CD4-positive, alpha-beta T cell treated with Interleukin-15 for 4 hours (primary cell): ENCODE data around the gene REG1B.

ENCODE experiments used
- DNase-seq: peaks from one replicate; pipeline ENCODE4 v3.0.0-alpha.2; 2020; ENCODE audit warnings: low spot score

The REG1B gene

GRCh38 chr2:79087785-79088364 is at the start of gene REG1B:
TSS of gene REG1B (minus strand) at chr2:79087993. CDS start at chr2:79087612, 381 bp downstream.
- no peak for DNase-seq

DNA sequence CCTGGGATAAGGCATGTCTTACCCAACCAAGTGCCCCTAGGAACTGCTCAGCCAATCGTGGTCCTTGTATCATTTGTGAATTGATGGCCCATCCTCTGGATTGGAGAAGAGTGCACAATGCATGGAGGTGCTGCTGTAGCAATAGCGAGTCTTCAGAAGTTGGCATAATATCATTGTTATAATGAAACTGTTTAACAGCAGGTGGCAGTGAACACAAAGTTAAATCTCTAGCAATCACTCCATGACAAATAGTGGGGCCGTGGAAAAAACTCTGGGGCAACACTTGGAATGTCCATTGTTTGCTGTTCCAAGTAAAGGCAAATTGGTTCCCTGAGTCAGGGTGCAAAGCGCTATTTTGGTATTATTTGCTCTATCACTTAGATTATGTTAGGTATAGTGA is 43.9 kb upstream of the REG1B start:
- DNase-seq, result no peak

GRCh38 chr2:79129804-79130203 is 42.0 kb upstream of the REG1B start:
- no peak for DNase-seq

DNA sequence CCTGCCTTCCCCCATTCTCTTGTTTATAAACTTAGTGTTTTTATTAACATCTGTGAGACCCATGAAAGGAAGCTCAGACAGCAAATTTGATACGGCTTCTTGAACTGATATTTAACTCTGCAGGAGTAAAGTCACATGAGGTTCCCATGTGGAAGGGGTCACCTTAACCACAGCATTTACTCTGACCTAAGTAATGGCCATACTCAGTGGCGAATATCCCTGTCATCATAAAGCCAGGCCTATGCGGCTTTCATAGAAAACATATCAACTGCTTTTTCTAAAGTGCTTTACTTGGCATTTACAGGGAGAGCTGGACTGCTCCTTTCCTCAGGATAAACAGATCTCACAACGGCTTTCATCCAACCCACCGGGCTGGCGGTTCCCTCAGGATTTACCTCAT is 41.5 kb upstream of the REG1B start:
- no peak for DNase-seq

DNA sequence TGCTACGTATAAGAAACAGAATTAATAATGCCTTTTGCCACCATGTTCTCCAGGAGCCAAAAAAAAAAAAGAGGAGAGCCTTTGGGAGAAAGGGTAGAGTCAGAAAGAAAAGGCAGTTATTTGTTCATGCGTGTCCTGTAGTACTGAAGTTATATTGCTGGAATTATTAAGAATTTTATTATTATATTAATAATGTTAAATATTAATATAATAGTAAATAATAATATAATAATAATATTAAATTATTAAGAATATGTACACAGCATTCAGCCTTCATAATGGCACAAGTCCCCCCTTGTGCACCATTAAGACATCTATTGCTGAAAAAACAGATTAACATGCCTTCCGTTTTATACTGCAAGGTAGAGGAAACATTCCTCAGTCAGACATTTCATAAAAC is 40.6 kb upstream of the REG1B start:
- no peak for DNase-seq

GRCh38 chr2:79125721-79125985 is 37.9 kb upstream of the REG1B start:
- no peak for DNase-seq

GRCh38 chr2:79124907-79125720 is 37.3 kb upstream of the REG1B start:
- no peak for DNase-seq

DNA sequence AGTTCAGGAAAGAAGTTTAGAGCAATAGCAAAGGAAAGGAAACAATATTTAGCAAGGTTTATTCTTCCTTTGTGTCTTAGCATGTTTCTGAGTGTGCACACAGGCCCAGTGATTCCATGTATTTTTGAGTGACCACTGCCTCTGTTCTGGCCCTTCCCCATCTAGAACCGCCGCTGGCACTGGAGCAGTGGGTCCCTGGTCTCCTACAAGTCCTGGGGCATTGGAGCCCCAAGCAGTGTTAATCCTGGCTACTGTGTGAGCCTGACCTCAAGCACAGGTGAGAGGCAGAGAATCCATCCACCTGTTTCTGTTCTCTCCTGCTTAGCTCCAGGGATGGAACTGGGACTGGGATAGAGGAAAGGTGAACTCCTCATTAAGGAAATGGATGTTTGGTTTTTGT is 34.9 kb upstream of the REG1B start:
- DNase-seq, result no peak

DNA sequence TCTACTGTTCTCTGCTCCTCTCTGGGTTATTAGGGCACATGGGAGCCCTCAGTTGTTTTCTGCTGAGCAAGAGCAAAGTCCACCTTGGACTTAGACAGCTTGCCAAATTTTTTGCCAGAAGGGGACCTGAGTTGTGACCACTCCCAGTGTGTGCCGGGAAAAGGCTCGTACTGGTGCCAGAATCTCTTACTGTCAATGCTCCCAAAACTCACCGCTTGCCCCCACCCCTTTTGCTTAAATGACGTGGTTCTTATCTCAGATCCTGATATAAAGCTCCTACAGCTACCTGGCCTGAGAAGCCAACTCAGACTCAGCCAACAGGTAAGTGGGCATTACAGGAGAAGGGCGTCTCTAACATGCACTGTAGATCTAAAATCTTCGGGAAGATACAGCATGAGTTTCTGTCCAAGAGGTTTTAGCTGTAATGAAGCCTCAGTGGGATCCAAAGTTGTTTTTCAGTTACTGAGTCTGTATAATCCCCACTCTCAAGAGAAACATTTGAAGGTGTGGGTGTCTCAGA is 32.5 kb upstream of the REG1B start, which contains the start of gene REG1A:
TSS of gene REG1A (plus strand) at position 295 of the 520 bp plus-strand sequence. CDS start 374 bp downstream, outside the sequence.
- DNase-seq, result no peak

- DNase-seq, result no peak
These were observed 29.5 kb upstream of the REG1B start for GRCh38 chr2:79116997-79117928.

DNA sequence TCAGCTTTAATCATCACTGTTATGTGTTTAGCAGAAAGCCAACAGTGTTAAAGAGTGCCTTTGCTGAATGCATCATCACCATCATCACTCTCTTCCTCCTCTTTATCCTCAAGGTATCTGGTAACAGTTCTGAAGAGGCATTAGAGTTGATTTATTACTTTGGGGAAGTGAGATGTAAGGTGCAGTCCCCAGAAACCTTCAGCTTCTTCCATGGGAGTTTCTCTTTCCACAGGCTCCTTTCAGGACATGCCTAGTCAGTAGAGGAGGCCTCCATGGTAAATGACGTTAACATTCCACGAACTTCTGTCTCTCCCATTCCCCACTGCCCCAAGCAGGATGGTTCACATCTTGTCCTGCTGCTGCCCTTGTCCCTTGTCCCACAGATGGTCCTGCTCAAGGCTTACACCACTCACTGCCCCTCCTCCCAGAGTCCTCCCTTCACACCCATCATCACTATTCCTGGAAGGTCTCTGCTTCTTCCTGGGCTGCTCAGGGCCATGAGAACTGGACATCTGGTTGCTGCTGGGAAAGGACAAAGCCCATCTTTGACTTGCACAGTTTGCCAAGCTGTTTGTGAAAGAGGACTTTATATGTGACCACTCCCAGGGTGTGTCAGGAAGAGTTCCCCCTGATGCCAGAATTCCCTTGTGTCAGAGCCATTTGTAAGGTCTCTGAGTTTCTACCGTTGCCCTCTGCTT is 27.2 kb upstream of the REG1B start:
- no peak for DNase-seq

DNA sequence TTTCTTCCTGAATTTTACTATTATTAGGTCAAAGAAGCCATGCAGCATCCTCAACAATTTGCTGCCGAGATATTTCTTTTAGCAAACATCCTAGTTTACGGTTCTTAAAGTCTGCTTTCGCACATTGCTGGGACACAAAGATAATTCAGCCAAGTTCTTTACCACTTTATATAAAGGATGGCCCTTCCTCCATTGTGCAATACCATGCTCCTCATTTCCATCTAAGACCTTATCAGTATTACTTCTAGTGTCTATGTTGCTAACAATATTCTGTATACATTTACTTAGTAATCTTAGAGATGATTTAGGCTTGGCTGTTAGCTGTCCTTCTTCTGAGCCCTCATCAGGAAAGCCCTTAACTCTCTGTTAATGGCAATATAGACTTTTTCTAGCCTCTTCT is 24.5 kb upstream of the REG1B start:
- no peak for DNase-seq

- DNase-seq, result no peak
These were observed 17.5 kb upstream of the REG1B start for GRCh38 chr2:79105259-79105658.

DNA sequence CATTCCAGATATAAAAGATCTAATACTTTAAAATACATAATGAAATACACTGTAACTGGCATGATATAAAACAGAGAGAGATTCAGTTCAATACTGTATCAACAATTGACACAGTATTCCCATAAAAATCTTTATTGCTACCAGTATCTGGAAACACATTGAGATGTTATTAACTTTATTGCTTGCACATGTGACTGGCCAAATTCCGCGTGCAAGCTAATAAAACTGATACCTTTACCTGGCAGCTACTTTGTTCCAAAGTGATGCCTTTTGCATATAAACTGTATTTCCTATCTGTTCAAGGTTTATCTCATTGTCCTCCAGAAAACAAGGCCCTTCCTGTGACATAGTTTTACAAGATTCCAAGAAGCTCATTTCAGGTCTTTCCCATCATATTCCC is 15.4 kb upstream of the REG1B start:
- DNase-seq, result no peak

- no peak for DNase-seq
These were observed 13.2 kb upstream of the REG1B start for GRCh38 chr2:79101024-79101423.

- DNase-seq, result no peak
These were observed 12.5 kb upstream of the REG1B start for GRCh38 chr2:79100285-79100684.

GRCh38 chr2:79099140-79099686 is 11.4 kb upstream of the REG1B start:
- DNase-seq, result no peak

DNA sequence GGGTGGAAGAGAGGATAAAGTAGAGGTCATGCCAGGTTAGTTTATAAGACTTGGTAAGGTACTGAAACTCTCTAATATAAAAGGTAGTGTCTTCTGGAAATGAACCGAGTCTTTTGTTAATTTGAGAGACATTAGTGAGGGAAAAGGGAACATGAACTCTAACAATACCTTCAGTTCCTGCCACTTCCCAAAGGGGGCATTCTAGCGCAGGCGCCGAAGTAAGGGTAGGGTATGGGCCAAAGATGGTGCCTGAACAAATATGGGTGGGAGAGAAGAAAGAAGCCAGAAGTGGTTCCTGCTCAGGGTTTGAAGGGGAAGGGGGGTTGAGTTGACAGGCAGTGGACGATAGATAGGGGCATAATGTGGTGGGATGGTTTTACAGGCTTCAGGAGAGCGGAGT is 10.1 kb upstream of the REG1B start:
- DNase-seq, result no peak

DNA sequence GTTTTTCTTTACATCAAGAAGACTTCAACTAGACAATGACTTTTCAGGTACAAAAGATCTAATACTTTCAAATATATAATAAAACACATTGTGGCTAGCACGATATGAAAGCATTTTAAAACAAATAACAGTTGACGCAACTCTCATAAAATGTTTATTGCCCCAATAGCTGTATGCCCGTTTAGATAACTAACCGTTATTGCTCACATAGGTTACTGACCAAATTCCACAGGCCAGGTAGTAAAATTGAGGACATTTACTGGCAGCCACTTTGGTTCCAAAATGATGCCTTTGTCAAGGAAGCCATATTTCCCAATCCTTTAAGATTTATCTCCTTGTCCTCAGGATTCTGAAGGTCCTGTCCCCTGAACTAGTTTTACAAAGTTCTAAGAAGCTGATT is 2.9 kb upstream of the REG1B start:
- DNase-seq, result no peak

- DNase-seq, result no peak
These were observed 1.5 kb downstream of the REG1B start for GRCh38 chr2:79086255-79086654.

DNA sequence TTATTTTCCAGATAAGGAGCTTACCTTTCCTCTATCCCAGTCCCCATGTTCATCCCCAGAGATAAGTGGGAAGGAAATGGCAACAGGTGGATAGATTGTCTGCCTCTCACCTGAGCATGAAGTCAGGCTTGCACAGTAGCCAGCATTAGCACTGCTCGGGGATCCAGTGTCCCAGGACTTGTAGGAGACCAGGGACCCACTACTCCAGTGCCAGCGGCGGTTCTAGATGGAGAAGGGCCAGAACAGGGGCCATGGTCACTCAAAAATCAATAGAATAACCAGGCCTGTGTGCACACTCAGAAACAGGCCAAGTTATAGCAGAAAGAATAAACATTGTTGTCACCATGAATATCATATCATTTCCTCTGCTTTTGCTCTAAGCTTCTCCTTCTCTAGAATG is 2.4 kb downstream of the REG1B start:
- DNase-seq, result no peak
